HL-60 (cell line): ENCODE measurements around the gene DNAL4.

ENCODE experiments used
- DNase-seq, 2 experiments: peaks; one replicate each; pipeline ENCODE4 v3.0.0-alpha.2; 2010 to 2020; ENCODE audit warnings: low read depth in 1 of 2, low spot score in 1 of 2
- H3K27ac ChIP-seq: fragments of 250-450 bp; sonication (Bioruptor Pico); replicated peaks from 2 replicates; pipeline ENCODE4 v1.5.1; 2020; ENCODE audit warnings: mild to moderate bottlenecking, moderate library complexity
- H3K27me3 ChIP-seq: fragments of 250-450 bp; sonication (Bioruptor Pico); 2 replicates; pipeline ENCODE4 v1.5.1; 2021; ENCODE audit warnings: mild to moderate bottlenecking, moderate library complexity; ENCODE audit not compliant: insufficient read depth, poor library complexity, severe bottlenecking
- H3K4me3 ChIP-seq: replicated peaks from 2 replicates; pipeline ENCODE4 v1.5.1; 2011; ENCODE audit warnings: mild to moderate bottlenecking, control low read depth, low read length; ENCODE audit not compliant: insufficient read depth
- CTCF ChIP-seq: IDR thresholded peaks from one replicate; pipeline ENCODE4 v1.5.1; 2011; ENCODE audit warnings: low read length, control low read depth, inconsistent platforms; ENCODE audit not compliant: insufficient read depth
- GABPA ChIP-seq: IDR thresholded peaks from 2 replicates; pipeline ENCODE4 v1.6.1; 2012; ENCODE audit warnings: low read depth
- POLR2AphosphoS5 ChIP-seq: IDR thresholded peaks from 2 replicates; pipeline ENCODE4 v1.6.1; 2012; ENCODE audit warnings: low read depth
- REST ChIP-seq: IDR thresholded peaks from 2 replicates; pipeline ENCODE4 v1.6.1; 2012; ENCODE audit warnings: low read depth; ENCODE audit not compliant: insufficient replicate concordance
- SPI1 ChIP-seq: IDR thresholded peaks from 2 replicates; pipeline ENCODE4 v1.6.1; 2012; ENCODE audit warnings: low read depth, mild to moderate bottlenecking, borderline replicate concordance

Gene DNAL4

GRCh38 chr22:38832005-38832978 lies 38.3 kb upstream of the DNAL4 start:
- Histone ChIP-seq H3K27ac (no peak overlapping the region), H3K4me3 (no peak overlapping the region), H3K27me3 (peaks cover 10% of the 10 kb centered on the region)
- no peak for DNase-seq
- TF ChIP-seq POLR2AphosphoS5, result no peak
- TF ChIP-seq SPI1, result no peak
- TF ChIP-seq CTCF, result no peak
- TF ChIP-seq REST, result no peak
- no peak for TF ChIP-seq GABPA

GRCh38 chr22:38831166-38831945 lies 37.4 kb upstream of the DNAL4 start:
- peaks cover 2% of the 10 kb centered on the region for H3K27me3 ChIP-seq
- DNase-seq, result peak; percentile 68 to 77
- no peak overlapping the region for H3K27ac ChIP-seq
- H3K4me3 ChIP-seq, result no peak overlapping the region
- TF ChIP-seq GABPA (no peak), REST (no peak)

GRCh38 chr22:38830845-38831108 lies 36.8 kb upstream of the DNAL4 start:
- peaks cover 2% of the 10 kb centered on the region for H3K27me3 ChIP-seq
- no peak for TF ChIP-seq SPI1
- TF ChIP-seq CTCF, result no peak
- no peak for TF ChIP-seq GABPA
- TF ChIP-seq POLR2AphosphoS5, result no peak
- no peak for TF ChIP-seq REST

More at GRCh38 chr22:38830845-38831108, 36.8 kb upstream of the DNAL4 start:
- Histone ChIP-seq H3K27ac (no peak overlapping the region), H3K4me3 (no peak overlapping the region)
- DNase-seq, result no peak
